H1 (cell line): Measurements from ENCODE around the gene SP4. TPM values are rescaled to one million over a fixed set of nuclear protein-coding genes. Genes with fewer than 3 reads are reported as not detected.

ENCODE experiments used
- CTCF ChIA-PET: fragments of 300-600 bp; sonication (Branson Sonifier 250); formaldehyde crosslinking; loops from one replicate; lab custom pipeline; 2021; ENCODE audit not compliant: partially characterized antibody; lab: Charles Lee
- POLR2A ChIA-PET: fragments of 300-600 bp; sonication (Branson Sonifier 250); formaldehyde crosslinking; loops from one replicate; lab custom pipeline; 2021; ENCODE audit warnings: inconsistent platforms; ENCODE audit not compliant: partially characterized antibody; lab: Charles Lee
- DNase-seq, 2 experiments: peaks; one replicate each; pipeline versions ENCODE4 v3.0.0 to v3.0.0-alpha.2; 2010 to 2022; ENCODE audit warnings: low spot score in 2 of 2, low read depth in 1 of 2, mixed read lengths in 1 of 2
- FAIRE-seq: peaks from 2 replicates; lab custom pipeline; 2011; peaks lifted over from hg19 to GRCh38; lab: Jason Lieb, UNC
- H2AFZ ChIP-seq: 2 replicates; pipeline ENCODE4 v1.8.1; 2012; ENCODE audit warnings: low read length, inconsistent platforms
- H2AK5ac ChIP-seq: 2 replicates; pipeline ENCODE4 v1.6.1; 2013; ENCODE audit warnings: low read depth, low read length
- H2BK120ac ChIP-seq: replicated peaks from 2 replicates; pipeline ENCODE3; 2013; ENCODE audit warnings: low read depth, low read length, inconsistent platforms
- H2BK12ac ChIP-seq: 2 replicates; pipeline ENCODE4 v1.6.1; 2013; ENCODE audit warnings: low read depth, low read length
- H2BK15ac ChIP-seq: 2 replicates; pipeline ENCODE4 v1.6.1; 2013; ENCODE audit warnings: low read length
- H2BK20ac ChIP-seq: 2 replicates; pipeline ENCODE4 v1.6.1; 2013; ENCODE audit warnings: low read length
- H2BK5ac ChIP-seq: 2 replicates; pipeline ENCODE4 v1.6.1; 2013; ENCODE audit warnings: low read depth, low read length
- H3K14ac ChIP-seq: 2 replicates; pipeline ENCODE4 v1.6.1; 2013; ENCODE audit warnings: inconsistent platforms; ENCODE audit not compliant: insufficient read length
- H3K18ac ChIP-seq: 2 replicates; pipeline ENCODE4 v1.6.1; 2013; ENCODE audit warnings: low read length; ENCODE audit errors: extremely low read depth
- H3K23ac ChIP-seq: 2 replicates; pipeline ENCODE4 v1.6.1; 2013; ENCODE audit warnings: inconsistent platforms; ENCODE audit not compliant: insufficient read length
- H3K23me2 ChIP-seq: 2 replicates; pipeline ENCODE4 v1.6.1; 2013; ENCODE audit warnings: low read depth, low read length
- H3K27ac ChIP-seq: 2 replicates; pipeline ENCODE4 v1.6.1; 2011; ENCODE audit warnings: low read depth, low read length, inconsistent platforms
- H3K27me3 ChIP-seq, 4 experiments: replicated peaks in 1 of 4; 1 replicate in 1 of 4; 2 replicates in 3 of 4; pipeline versions ENCODE4 v1.6.1 to v1.8.1; 2011 to 2013; ENCODE audit warnings: low read length in 3 of 4, mild to moderate bottlenecking in 3 of 4, inconsistent platforms in 2 of 4, mixed read lengths in 2 of 4, moderate library complexity in 1 of 4; ENCODE audit not compliant: control insufficient read depth in 3 of 4, insufficient read depth in 3 of 4; ENCODE audit errors: extremely low read depth in 1 of 4
- H3K36me3 ChIP-seq, 4 experiments: 2 replicates each; pipeline versions ENCODE4 v1.6.1 to v1.8.1; 2011 to 2013; ENCODE audit warnings: mild to moderate bottlenecking in 4 of 4, low read length in 3 of 4, moderate library complexity in 2 of 4, control low read depth in 1 of 4, inconsistent platforms in 1 of 4; ENCODE audit not compliant: insufficient read depth in 4 of 4, control insufficient read depth in 2 of 4
- H3K4ac ChIP-seq: replicated peaks from 2 replicates; pipeline ENCODE3; 2013; ENCODE audit warnings: low read length, low read depth, mixed read lengths, inconsistent platforms; ENCODE audit not compliant: insufficient read length
- H3K4me1 ChIP-seq, 4 experiments: replicated peaks in 1 of 4; 1 replicate in 1 of 4; 2 replicates in 3 of 4; pipeline versions ENCODE4 v1.6.1 to v1.8.1; 2011 to 2013; ENCODE audit warnings: low read length in 3 of 4, inconsistent platforms in 2 of 4, mixed read lengths in 1 of 4; ENCODE audit not compliant: insufficient read depth in 4 of 4, control insufficient read depth in 3 of 4
- H3K4me2 ChIP-seq, 2 experiments: 2 replicates each; pipeline versions ENCODE4 v1.6.1 to v1.8.1; 2011 to 2013; ENCODE audit warnings: low read depth in 2 of 2, low read length in 2 of 2, control low read depth in 1 of 2, inconsistent platforms in 1 of 2, mild to moderate bottlenecking in 1 of 2; ENCODE audit not compliant: insufficient read depth in 1 of 2
- H3K4me3 ChIP-seq, 4 experiments: fragments of 200-600, 300-600 bp in 1 of 4; sonication (generic), shearing (Covaris generic), sonication (Bioruptor Twin) in 1 of 4; 2 replicates each; pipeline versions ENCODE4 v1.5.1 to v1.8.1; 2011 to 2016; ENCODE audit warnings: low read length in 4 of 4, low read depth in 3 of 4, control low read depth in 2 of 4, inconsistent platforms in 2 of 4, mild to moderate bottlenecking in 2 of 4, mixed read lengths in 1 of 4, moderate library complexity in 1 of 4; ENCODE audit not compliant: insufficient read depth in 2 of 4; ENCODE audit errors: extremely low read depth in 1 of 4
- H3K56ac ChIP-seq: replicated peaks from 2 replicates; pipeline ENCODE3; 2013; ENCODE audit warnings: low read depth, mild to moderate bottlenecking, mixed read lengths, low read length, inconsistent platforms; ENCODE audit not compliant: insufficient read length
- H3K79me1 ChIP-seq: 2 replicates; pipeline ENCODE4 v1.6.1; 2013; ENCODE audit warnings: low read depth, low read length, control low read depth
- H3K79me2 ChIP-seq, 2 experiments: 2 replicates each; pipeline versions ENCODE4 v1.6.1 to v1.8.1; 2012 to 2013; ENCODE audit warnings: low read length in 2 of 2, mild to moderate bottlenecking in 2 of 2, inconsistent platforms in 1 of 2; ENCODE audit not compliant: insufficient read depth in 2 of 2, control insufficient read depth in 1 of 2
- H3K9ac ChIP-seq, 4 experiments: replicated peaks in 1 of 4; 1 replicate in 1 of 4; 2 replicates in 3 of 4; pipeline versions ENCODE4 v1.6.1 to v1.8.1; 2011 to 2013; ENCODE audit warnings: low read depth in 3 of 4, low read length in 3 of 4, control low read depth in 2 of 4, mild to moderate bottlenecking in 2 of 4, moderate library complexity in 2 of 4, inconsistent platforms in 1 of 4; ENCODE audit errors: extremely low read depth in 1 of 4
- H3K9me3 ChIP-seq, 2 experiments: 2 replicates each; pipeline versions ENCODE4 v1.6.1 to v1.8.1; 2012 to 2013; ENCODE audit warnings: mild to moderate bottlenecking in 2 of 2, moderate library complexity in 2 of 2, control low read depth in 1 of 2, inconsistent platforms in 1 of 2, low read depth in 1 of 2, low read length in 1 of 2, mixed read lengths in 1 of 2; ENCODE audit not compliant: insufficient read depth in 2 of 2
- H4K20me1 ChIP-seq, 2 experiments: replicated peaks in 1 of 2; 2 replicates each; pipeline versions ENCODE3 to v1.8.1; 2011 to 2013; ENCODE audit warnings: inconsistent platforms in 2 of 2, low read length in 2 of 2, mild to moderate bottlenecking in 1 of 2; ENCODE audit not compliant: insufficient read depth in 2 of 2, control insufficient read depth in 1 of 2
- H4K5ac ChIP-seq: 2 replicates; pipeline ENCODE4 v1.6.1; 2013; ENCODE audit warnings: low read length, low read depth, mixed read lengths, inconsistent platforms; ENCODE audit not compliant: insufficient read length
- H4K8ac ChIP-seq: 2 replicates; pipeline ENCODE4 v1.8.0; 2013; ENCODE audit warnings: mild to moderate bottlenecking, moderate library complexity, low read length, inconsistent platforms; ENCODE audit not compliant: insufficient read depth; ENCODE audit errors: extremely low read depth
- H4K91ac ChIP-seq: replicated peaks from 2 replicates; pipeline ENCODE3; 2013; ENCODE audit warnings: low read length, mixed read lengths, inconsistent platforms; ENCODE audit not compliant: insufficient read length
- BCL11A ChIP-seq, 2 experiments: IDR thresholded peaks; one replicate each; pipeline ENCODE4 v1.6.1; 2011; ENCODE audit warnings: low read depth in 2 of 2, low read length in 2 of 2, mild to moderate bottlenecking in 2 of 2
- CBX5 ChIP-seq: fragments of 300-800, 300-1000 bp; sonication (generic); IDR thresholded peaks from 2 replicates; pipeline ENCODE4 v1.7.1; 2016; ENCODE audit warnings: antibody characterized with exemption, low read length, low read depth
- CREB1 ChIP-seq: IDR thresholded peaks from 2 replicates; pipeline ENCODE4 v1.6.1; 2012; ENCODE audit warnings: inconsistent platforms
- FOSL1 ChIP-seq: IDR thresholded peaks from 2 replicates; pipeline ENCODE4 v1.6.1; 2011; ENCODE audit warnings: mild to moderate bottlenecking, low read depth, low read length, moderate library complexity; ENCODE audit not compliant: insufficient read depth
- KDM4A ChIP-seq: IDR thresholded peaks from one replicate; pipeline ENCODE4 v1.7.1; 2012; ENCODE audit warnings: low read depth, mild to moderate bottlenecking, moderate library complexity, low read length, inconsistent platforms; ENCODE audit not compliant: severe bottlenecking
- POLR2A ChIP-seq, 2 experiments: IDR thresholded peaks; 1 replicate in 1 of 2; 2 replicates in 1 of 2; pipeline ENCODE4 v1.6.1; 2011; ENCODE audit warnings: low read depth in 2 of 2, low read length in 2 of 2, mild to moderate bottlenecking in 2 of 2; ENCODE audit errors: control extremely low read depth in 1 of 2
- RFX5 ChIP-seq: IDR thresholded peaks from 2 replicates; pipeline ENCODE4 v1.6.1; 2011; ENCODE audit warnings: low read depth, low read length, improper control_type of control experiment, borderline replicate concordance
- SP4 ChIP-seq: IDR thresholded peaks from 2 replicates; pipeline ENCODE4 v1.6.1; 2012; ENCODE audit warnings: low read length, inconsistent platforms
- SUZ12 ChIP-seq: fragments of 200-600 bp; sonication (generic); IDR thresholded peaks from 2 replicates; pipeline ENCODE4 v1.6.1; 2012; ENCODE audit warnings: mild to moderate bottlenecking, inconsistent platforms, low read length, moderate library complexity, mixed read lengths
- TBP ChIP-seq: IDR thresholded peaks from 2 replicates; pipeline ENCODE4 v1.6.1; 2011; ENCODE audit warnings: low read depth, low read length, improper control_type of control experiment
- TCF12 ChIP-seq: IDR thresholded peaks from 2 replicates; pipeline ENCODE4 v1.6.1; 2011; ENCODE audit warnings: low read depth, mild to moderate bottlenecking, low read length
- WGBS, 2 experiments: shearing (Covaris generic) in 1 of 2; methylation state at CpG; one replicate each; pipeline versions ENCODE4 v1.1.6 to v1.1.7; 2013 to 2015; ENCODE audit warnings: low lambda C conversion rate in 2 of 2, mixed read lengths in 2 of 2, inconsistent platforms in 1 of 2, low coverage in 1 of 2, missing lambda C conversion rate in 1 of 2; ENCODE audit not compliant: insufficient replicate concordance in 2 of 2, insufficient coverage in 1 of 2, insufficient read length in 1 of 2; ENCODE audit errors: extremely low coverage in 1 of 2, missing lambda C conversion rate in 1 of 2; 5-methylcytosine and 5-hydroxymethylcytosine counted together
- polyA plus RNA-seq, 7 experiments: library from polyadenylated mRNA; depleted of rRNA in 3 of 7; stranded (reverse) in 5 of 7; unstranded in 2 of 7; fragments of >200 nt in 5 of 7; fragments of 200-250 nt in 2 of 7; gene quantifications; 1 replicate in 5 of 7; 2 replicates in 1 of 7; 4 replicates in 1 of 7; pipeline versions ENCODE4 v1.2.1 to v1.2.3, GENCODE V29; 2011 to 2013; ENCODE audit warnings: missing spikeins in 2 of 7, mixed read lengths in 2 of 7
- total RNA-seq: library from RNA; stranded (reverse); fragmentation: NEBNext Ultra II Directional; extraction: Animal tissue kit (Norgen Biotek cat#: 25700); gene quantifications from 2 replicates; pipeline ENCODE4 v1.2.1, GENCODE V29; 2021
- TF ChIP-seq, protein P1 (sequence below): IDR thresholded peaks from 2 replicates; pipeline ENCODE4 v1.6.1; 2012; ENCODE audit warnings: inconsistent platforms

Gene SP4
- total and polyA plus RNA-seq, 2 of the 8 experiments (the other 6 are each of a cell fraction or from before 2014, with no cell fraction given): 10.0 to 24.0 TPM

GRCh38 chr7:21425290-21425689 lies 2.6 kb upstream of the SP4 start:
- 0 out of 2 replicates have a peak overlapping the region, but pooled peaks have one; percentile 43 for H2BK12ac ChIP-seq
- H4K91ac ChIP-seq: no peak overlapping the region
- no peak overlapping the region; a peak in 1 of 4 replicates for H3K4me2 ChIP-seq
- H3K9me3 ChIP-seq: no peaks in the 10 kb centered on the region
- no peak overlapping the region for H3K56ac ChIP-seq
- no peak overlapping the region for H3K9ac ChIP-seq
- H4K20me1 ChIP-seq: peaks cover 0 to 7% of the 10 kb centered on the region in 2 experiments
- DNase-seq (no peak), FAIRE-seq (no peak)
- H3K14ac ChIP-seq: no peak overlapping the region
- peaks cover 7 to 17% of the 10 kb centered on the region in 2 experiments for H3K79me2 ChIP-seq
- CTCF ChIA-PET: no interaction called here
- WGBS, 2 experiments: 98% methylated on average over 9 of the region's 10 CpGs; no CpG with 5 or more reads in 1 of the 2 experiments
- no peak overlapping the region for H4K8ac ChIP-seq
- peaks cover 3% of the 10 kb centered on the region; the same call in 1 of the 2 replicates for H3K79me1 ChIP-seq
- no peak overlapping the region for H3K23ac ChIP-seq
- H3K18ac ChIP-seq: peak overlapping the region; percentile 6; the same call in 1 of the 2 replicates
- no peak overlapping the region for H2BK120ac ChIP-seq
- TF ChIP-seq RFX5: no peak
- no peak for TF ChIP-seq CBX5
- no peak for TF ChIP-seq SUZ12
- no peak for TF ChIP-seq FOSL1
- no peak for TF ChIP-seq TBP
- TF ChIP-seq POLR2A (IDR thresholded peaks at IDR 0.05; ENCODE audit: control extremely low read depth in 1 of 2, low read depth in 2 of 2, low read length in 2 of 2): no peak
- TF ChIP-seq BCL11A (IDR thresholded peaks at IDR 0.05; ENCODE audit: low read depth in 2 of 2, low read length in 2 of 2): no peak
- TF ChIP-seq SP4: no peak
- no peak for TF ChIP-seq TCF12
- no peak for TF ChIP-seq CREB1
- no peak for TF ChIP-seq KDM4A
- TF ChIP-seq, protein P1, sequence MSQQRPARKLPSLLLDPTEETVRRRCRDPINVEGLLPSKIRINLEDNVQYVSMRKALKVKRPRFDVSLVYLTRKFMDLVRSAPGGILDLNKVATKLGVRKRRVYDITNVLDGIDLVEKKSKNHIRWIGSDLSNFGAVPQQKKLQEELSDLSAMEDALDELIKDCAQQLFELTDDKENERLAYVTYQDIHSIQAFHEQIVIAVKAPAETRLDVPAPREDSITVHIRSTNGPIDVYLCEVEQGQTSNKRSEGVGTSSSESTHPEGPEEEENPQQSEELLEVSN: no peak
- TF ChIP-seq, all 59 proteins: peak for 0
- Histone ChIP-seq H3K23me2 (peaks cover 13% of the 10 kb centered on the region), H2BK20ac (no peak overlapping the region), H3K4me1 (peaks cover 10 to 22% (median 17%) of the 10 kb centered on the region in 4 experiments), H2BK5ac (no peak overlapping the region), H3K36me3 (peaks cover 3 to 12% (median 6%) of the 10 kb centered on the region in 4 experiments; a peak in 7 of 8 replicates), H2AK5ac (no peak overlapping the region), H2AFZ (no peak overlapping the region), H3K4me3 (no peak overlapping the region), H3K27me3 (no peaks in the 10 kb centered on the region), H3K4ac (no peak overlapping the region), H4K5ac (no peak overlapping the region), H3K27ac (no peak overlapping the region), H2BK15ac (no peak overlapping the region)
- POLR2A ChIA-PET: interaction anchor here (0.9 to 3.2 kb wide), 3 partner anchors 11 to 72 kb away, joined by 3 to 19 read pairs (median 11); no protein-coding TSS in a partner anchor
